ENCODE results near the gene REEP5. TPM values are rescaled to one million over a fixed set of nuclear protein-coding genes. Genes with fewer than 3 reads are reported as not detected.
"Not testable (repeated sequence)": the region's sequence is repeated elsewhere in the genome, so short reads cannot be mapped to it uniquely, and the experiment has no call there.

REEP5 gene
- total and polyA plus RNA-seq, 2 donors, result 44.5 to 66.0 TPM

DNA sequence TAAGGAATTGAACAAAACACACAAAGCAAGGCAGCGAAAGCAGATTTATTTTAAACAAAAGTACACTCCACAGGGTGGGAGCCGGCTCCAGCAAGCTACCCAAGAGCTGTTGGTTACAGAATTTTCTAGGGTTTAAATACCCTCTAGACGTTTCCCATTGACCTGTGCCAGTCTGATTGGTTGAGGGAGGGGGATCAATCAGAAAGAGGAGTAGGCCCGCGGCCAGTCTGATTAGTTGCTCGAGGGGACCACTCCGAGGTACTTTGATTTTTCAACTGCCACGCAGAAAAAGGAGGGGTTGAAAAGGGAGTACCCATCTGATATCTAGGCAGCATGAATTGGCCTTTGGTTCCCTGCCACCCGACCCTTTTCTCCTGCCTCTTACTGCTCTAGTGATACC is 59.9 kb downstream of the REEP5 start:
- WGBS, result 55% methylated on average over 9 of the region's 9 CpGs

DNA sequence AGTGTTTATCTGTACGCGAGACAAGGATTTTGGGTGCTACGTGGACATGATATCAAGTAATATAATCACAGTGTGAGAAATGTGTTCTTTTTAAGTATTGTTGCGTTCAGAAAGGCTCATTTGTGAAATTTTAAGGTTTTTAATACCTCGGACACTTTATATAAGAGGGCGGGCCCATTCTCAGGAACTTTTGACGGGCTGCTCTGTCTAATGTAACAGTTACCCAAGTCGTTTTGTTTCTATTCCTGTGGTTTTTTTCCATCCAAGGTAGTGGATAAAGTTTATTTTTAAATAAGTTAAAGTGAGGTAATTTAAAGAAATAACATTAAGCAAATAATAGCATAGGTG is 60.4 kb downstream of the REEP5 start:
- peaks cover 2% of the 10 kb centered on the region for H3K36me3 ChIP-seq (ENCODE audit: insufficient read depth)
- no peak overlapping the region for H3K27ac ChIP-seq (ENCODE audit: low read depth)
- WGBS, result under 1% methylated on average over 8 of the region's 8 CpGs
- no peak for DNase-seq (ENCODE audit: extremely low spot score)
- H3K4me1 ChIP-seq (ENCODE audit: insufficient read depth), result peaks cover 1% of the 10 kb centered on the region
- peak overlapping the region; percentile 96 for H3K4me3 ChIP-seq (ENCODE audit: low read depth, low read length)

More for the DNA sequence above, 59.9 kb downstream of the REEP5 start:
- H3K4me3 ChIP-seq (ENCODE audit: low read depth, low read length), result peak overlapping the region; percentile 96
- peaks cover 1% of the 10 kb centered on the region for H3K4me1 ChIP-seq (ENCODE audit: insufficient read depth)
- H3K36me3 ChIP-seq (ENCODE audit: insufficient read depth), result peaks cover 2% of the 10 kb centered on the region
- no peak overlapping the region for H3K27ac ChIP-seq (ENCODE audit: low read depth)
- DNase-seq (ENCODE audit: extremely low spot score), result no peak

DNA sequence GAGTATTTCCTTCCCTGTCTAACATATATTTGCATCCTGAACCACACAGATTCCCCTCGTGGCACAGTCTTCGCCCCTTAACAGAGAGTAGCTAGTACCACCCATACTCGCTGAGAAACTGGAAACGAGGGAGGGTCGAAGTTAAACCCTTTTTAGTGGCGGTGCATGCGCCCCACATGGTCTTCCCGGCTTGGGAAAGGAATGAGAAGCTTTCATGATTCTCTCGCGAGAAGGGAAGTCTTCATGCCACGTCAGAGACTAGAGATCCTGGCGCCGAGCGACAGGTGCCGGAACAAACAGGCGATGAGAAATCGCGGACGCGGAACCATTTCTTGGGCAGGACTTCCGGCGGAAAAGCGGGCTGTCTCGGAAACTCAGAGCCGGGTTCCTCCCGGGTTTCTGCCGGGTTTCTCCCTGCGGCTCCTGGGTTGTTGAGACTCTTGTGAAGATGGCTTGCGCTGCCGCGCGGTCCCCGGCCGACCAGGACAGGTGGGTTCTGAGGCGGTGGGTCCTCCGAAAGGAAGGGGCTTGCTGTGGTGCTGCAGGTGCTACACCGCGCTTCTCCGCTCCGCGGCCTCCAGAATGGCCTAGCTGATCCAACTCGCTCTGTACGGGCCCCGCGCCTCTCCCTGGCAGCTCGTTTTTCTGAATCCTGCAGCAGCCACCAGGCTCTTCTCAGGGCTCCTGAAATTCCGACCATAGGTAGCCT is 60.9 kb downstream of the REEP5 start, which contains the start of gene SRP19:
TSS of gene SRP19 (plus strand) at position 359 of the 709 bp plus-strand sequence. CDS start at position 449, 90 bp downstream.
- Histone ChIP-seq H3K4me1 (ENCODE audit: insufficient read depth) (peaks cover 1% of the 10 kb centered on the region), H3K36me3 (ENCODE audit: insufficient read depth) (peaks cover 2% of the 10 kb centered on the region), H3K4me3 (ENCODE audit: low read depth, low read length) (peak within 1 kb of the TSS; percentile 96), H3K27ac (ENCODE audit: low read depth) (no peak within 1 kb of the TSS)
- peak; percentile 95 for DNase-seq (ENCODE audit: extremely low spot score)
- WGBS, result under 1% methylated on average over 47 of the region's 47 CpGs

DNA sequence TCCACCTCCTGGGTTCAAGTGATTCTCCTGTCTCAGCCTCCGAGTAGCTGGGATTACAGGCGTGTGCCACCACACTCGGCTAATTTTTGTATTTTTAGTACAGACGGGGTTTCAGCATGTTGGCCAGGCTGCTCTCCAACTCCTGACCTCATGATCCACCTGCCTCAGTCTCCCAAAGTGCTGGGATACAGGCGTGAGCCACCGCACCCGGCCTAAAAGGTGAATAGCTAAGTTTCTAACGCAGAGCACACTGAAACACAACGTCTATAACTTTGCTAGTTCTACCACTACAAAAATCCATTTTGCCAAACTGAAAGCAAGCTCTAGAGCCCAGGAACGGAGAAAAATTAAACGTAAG is 61.5 kb downstream of the REEP5 start:
- H3K4me1 ChIP-seq (ENCODE audit: insufficient read depth); H3K27ac ChIP-seq (ENCODE audit: low read depth); H3K36me3 ChIP-seq (ENCODE audit: insufficient read depth); DNase-seq (ENCODE audit: extremely low spot score): not testable (repeated sequence)
- H3K4me3 ChIP-seq (ENCODE audit: low read depth, low read length), result peak overlapping the region; percentile 96
- 69% methylated on average over 11 of the region's 11 CpGs for WGBS

DNA sequence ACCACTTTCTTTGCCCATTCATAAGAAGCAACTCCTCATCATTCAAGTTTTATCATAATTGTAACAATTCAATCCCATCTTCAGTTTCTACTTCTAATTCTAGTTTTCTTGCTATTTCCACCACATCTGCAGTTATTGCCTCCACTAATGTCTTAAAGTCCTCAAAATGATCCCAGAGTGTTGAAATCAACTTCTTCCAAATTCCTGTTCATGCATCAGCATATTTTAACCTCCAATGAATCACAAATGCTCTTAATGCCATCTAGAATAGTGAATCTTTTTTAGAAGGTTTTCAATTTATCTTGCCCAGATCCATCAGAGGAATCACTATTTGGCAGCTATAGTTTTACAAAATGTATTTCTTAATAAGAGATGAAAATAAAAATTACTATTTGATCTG is 64.2 kb downstream of the REEP5 start:
- Histone ChIP-seq H3K4me1 (ENCODE audit: insufficient read depth) (no peaks in the 10 kb centered on the region), H3K36me3 (ENCODE audit: insufficient read depth) (no peaks in the 10 kb centered on the region), H3K27ac (ENCODE audit: low read depth) (no peak overlapping the region), H3K4me3 (ENCODE audit: low read depth, low read length) (no peak overlapping the region)
- DNase-seq (ENCODE audit: extremely low spot score), result no peak

DNA sequence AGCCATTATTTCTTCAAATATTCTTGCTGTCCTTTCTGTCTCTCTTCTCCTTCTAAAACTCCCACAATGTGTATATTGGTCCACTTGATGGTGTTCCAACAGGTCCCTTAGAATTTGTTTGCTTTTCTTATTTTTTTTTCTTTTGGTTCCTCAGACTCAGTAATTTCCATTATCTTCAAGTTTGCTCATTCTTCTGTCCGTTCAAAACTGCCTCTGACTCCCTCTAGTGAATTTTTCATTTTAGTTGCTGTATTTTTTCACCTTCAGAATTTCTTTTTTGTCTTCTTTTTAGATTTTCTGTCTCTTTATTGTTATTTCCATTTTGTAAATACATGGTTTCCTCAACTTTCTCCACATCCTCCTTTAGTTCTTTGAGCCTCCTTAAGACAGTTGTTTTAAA is 67.4 kb downstream of the REEP5 start:
- H3K4me1 ChIP-seq (ENCODE audit: insufficient read depth), result no peaks in the 10 kb centered on the region
- H3K27ac ChIP-seq (ENCODE audit: low read depth), result no peak overlapping the region
- H3K36me3 ChIP-seq (ENCODE audit: insufficient read depth), result no peaks in the 10 kb centered on the region
- WGBS, result 71% methylated on average over 1 of the region's 1 CpG
- no peak overlapping the region for H3K4me3 ChIP-seq (ENCODE audit: low read depth, low read length)
- DNase-seq (ENCODE audit: extremely low spot score), result no peak

- Histone ChIP-seq H3K36me3 (ENCODE audit: insufficient read depth) (no peaks in the 10 kb centered on the region), H3K27ac (ENCODE audit: low read depth) (no peak overlapping the region), H3K4me1 (ENCODE audit: insufficient read depth) (no peaks in the 10 kb centered on the region), H3K4me3 (ENCODE audit: low read depth, low read length) (no peak overlapping the region)
- 60% methylated on average over 2 of the region's 2 CpGs for WGBS
- no peak for DNase-seq (ENCODE audit: extremely low spot score)
Observed at GRCh38 chr5:112849912-112850311, 72.1 kb downstream of the REEP5 start.

DNA sequence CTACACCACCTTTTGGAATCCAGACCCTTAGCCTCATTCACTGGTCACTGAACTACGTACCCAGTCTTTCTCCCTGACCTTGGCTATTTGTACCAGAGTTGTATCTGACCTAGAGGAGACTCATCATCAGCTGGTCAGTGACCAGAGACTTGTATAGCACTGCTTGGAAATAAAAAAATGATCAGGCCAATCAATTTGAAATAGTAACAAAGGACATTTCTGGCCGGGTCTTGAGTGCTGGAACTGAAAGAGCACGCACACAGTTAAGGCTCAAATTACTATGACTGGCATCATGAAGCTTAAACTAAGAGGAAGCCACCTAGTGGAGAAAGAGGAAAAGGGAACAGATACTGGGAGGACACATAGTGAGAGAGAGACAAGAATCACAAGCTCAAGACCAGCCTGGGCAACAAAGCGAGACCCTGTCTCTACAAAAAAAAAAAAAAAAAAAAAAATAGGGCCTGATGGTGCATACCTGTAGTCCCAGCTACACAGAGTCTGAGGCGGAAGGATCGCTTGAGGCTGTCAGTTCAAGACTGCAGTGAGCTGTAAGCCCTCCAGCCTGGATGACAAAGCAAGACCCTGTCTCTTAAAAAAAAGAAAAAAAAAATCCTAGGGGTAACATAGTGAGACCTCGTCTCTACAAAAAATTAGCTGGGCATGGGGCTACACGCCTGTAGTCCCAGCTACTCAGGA is 73.8 kb downstream of the REEP5 start:
- WGBS, result 49% methylated on average over 8 of the region's 8 CpGs
- H3K4me1 ChIP-seq (ENCODE audit: insufficient read depth), result no peaks in the 10 kb centered on the region
- no peaks in the 10 kb centered on the region for H3K36me3 ChIP-seq (ENCODE audit: insufficient read depth)
- DNase-seq (ENCODE audit: extremely low spot score), result peak; percentile 15
- H3K4me3 ChIP-seq (ENCODE audit: low read depth, low read length), result no peak overlapping the region
- no peak overlapping the region for H3K27ac ChIP-seq (ENCODE audit: low read depth)

DNA sequence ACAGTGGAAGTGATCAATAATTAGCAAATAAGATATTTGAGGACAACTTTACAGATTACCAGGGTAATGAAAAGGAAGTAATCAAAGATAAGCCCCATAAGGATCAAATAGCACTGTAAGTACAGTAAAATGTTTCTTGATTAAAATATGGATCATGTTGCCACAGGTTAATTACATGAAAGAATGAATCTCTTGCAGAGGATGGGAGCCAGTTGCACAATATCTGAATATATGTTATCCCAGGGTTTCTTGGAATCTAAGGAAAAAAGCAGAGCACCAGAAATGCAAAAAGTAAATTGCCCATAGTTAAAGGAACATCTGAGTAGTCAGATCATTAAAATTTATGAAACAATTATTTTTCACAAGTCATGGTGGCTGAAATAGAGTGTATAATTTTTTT is 74.7 kb downstream of the REEP5 start:
- H3K27ac ChIP-seq (ENCODE audit: low read depth), result no peak overlapping the region
- no peaks in the 10 kb centered on the region for H3K4me1 ChIP-seq (ENCODE audit: insufficient read depth)
- no peak for DNase-seq (ENCODE audit: extremely low spot score)
- no peak overlapping the region for H3K4me3 ChIP-seq (ENCODE audit: low read depth, low read length)
- H3K36me3 ChIP-seq (ENCODE audit: insufficient read depth), result no peaks in the 10 kb centered on the region

DNA sequence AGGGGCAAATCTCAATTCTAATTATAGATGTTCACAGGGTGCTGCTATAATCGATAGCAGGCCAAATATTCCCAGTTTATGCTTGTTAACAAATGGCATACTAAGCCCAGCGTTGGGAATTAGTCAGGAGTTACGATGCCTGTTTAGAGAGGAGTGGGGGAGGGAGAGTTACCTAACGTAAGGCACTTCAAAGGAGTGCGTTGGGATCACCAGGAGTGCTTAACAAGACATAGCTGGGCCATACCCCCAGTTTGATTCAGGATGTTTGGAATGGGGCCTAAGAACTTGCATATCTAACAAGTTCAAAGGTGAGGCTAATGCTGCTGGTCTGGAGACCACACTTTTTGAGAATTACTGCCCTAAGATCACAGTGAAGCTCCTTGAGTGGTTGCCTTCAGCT is 75.5 kb downstream of the REEP5 start:
- DNase-seq (ENCODE audit: extremely low spot score), result no peak
- 77% methylated on average over 5 of the region's 5 CpGs for WGBS
- Histone ChIP-seq H3K4me3 (ENCODE audit: low read depth, low read length) (no peak overlapping the region), H3K36me3 (ENCODE audit: insufficient read depth) (no peaks in the 10 kb centered on the region), H3K27ac (ENCODE audit: low read depth) (no peak overlapping the region), H3K4me1 (ENCODE audit: insufficient read depth) (no peaks in the 10 kb centered on the region)

DNA sequence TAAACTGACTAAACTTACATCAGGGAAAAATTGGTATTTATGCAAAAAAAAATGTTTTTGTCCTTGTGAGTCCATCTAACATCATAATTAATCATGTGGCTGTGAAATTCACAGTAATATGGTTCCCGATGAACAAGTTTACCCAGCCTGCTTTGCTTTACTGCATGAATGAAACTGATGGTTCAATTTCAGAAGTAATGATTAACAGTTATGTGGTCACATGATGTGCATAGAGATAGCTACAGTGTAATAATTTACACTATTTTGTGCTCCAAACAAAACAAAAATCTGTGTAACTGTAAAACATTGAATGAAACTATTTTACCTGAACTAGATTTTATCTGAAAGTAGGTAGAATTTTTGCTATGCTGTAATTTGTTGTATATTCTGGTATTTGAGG is 77.5 kb downstream of the REEP5 start:
- Histone ChIP-seq H3K4me1 (ENCODE audit: insufficient read depth) (no peaks in the 10 kb centered on the region), H3K4me3 (ENCODE audit: low read depth, low read length) (no peak overlapping the region), H3K27ac (ENCODE audit: low read depth) (no peak overlapping the region), H3K36me3 (ENCODE audit: insufficient read depth) (no peaks in the 10 kb centered on the region)
- 85% methylated on average over 1 of the region's 1 CpG for WGBS
- no peak for DNase-seq (ENCODE audit: extremely low spot score)

GRCh38 chr5:112833971-112834370 is 88.1 kb downstream of the REEP5 start:
- 98% methylated on average over 13 of the region's 13 CpGs for WGBS
- H3K36me3 ChIP-seq (ENCODE audit: insufficient read depth), result peaks cover 5% of the 10 kb centered on the region
- H3K4me3 ChIP-seq (ENCODE audit: low read depth, low read length), result no peak overlapping the region
- no peaks in the 10 kb centered on the region for H3K4me1 ChIP-seq (ENCODE audit: insufficient read depth)
- H3K27ac ChIP-seq (ENCODE audit: low read depth), result no peak overlapping the region
- no peak for DNase-seq (ENCODE audit: extremely low spot score)

DNA sequence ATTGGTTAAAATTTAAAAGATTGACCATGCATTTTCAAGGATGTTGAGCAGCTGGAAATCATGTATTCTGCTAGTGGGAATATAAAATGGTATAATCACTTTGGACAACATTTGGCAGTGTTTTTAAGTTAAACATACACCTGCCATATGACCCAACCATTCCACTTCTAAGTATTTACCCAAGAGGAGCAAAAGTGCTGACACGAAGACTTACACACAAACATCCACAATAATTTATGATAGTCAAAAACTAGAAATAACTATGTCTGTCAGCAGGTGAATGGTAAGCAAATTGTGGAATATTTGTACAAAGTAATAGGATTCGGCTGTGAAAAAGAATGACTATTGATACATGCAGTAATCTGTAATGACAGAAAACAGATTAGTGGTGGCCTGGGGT is 91.6 kb downstream of the REEP5 start:
- H3K4me1 ChIP-seq (ENCODE audit: insufficient read depth), result no peaks in the 10 kb centered on the region
- no peak for DNase-seq (ENCODE audit: extremely low spot score)
- 93% methylated on average over 2 of the region's 2 CpGs for WGBS
- H3K4me3 ChIP-seq (ENCODE audit: low read depth, low read length), result no peak overlapping the region
- H3K27ac ChIP-seq (ENCODE audit: low read depth), result no peak overlapping the region
- peaks cover 10% of the 10 kb centered on the region for H3K36me3 ChIP-seq (ENCODE audit: insufficient read depth)
